PC-9 (cell line): ENCODE results near the gene TGM6. TPM values are rescaled to one million over a fixed set of nuclear protein-coding genes. Genes with fewer than 3 reads are reported as not detected.

Experiments
- BruUV-seq: library from RNA; stranded (reverse); fragments of 400-500 nt; replicated peaks from 2 replicates; lab custom pipeline; 2021; lab: Mats Ljungman, UMichigan
- CTCF ChIA-PET: fragments of 300-600 bp; sonication (Branson Sonifier 250); formaldehyde crosslinking; loops from one replicate; lab custom pipeline; 2022; ENCODE audit warnings: antibody characterized with exemption; lab: Charles Lee
- POLR2A ChIA-PET: fragments of 300-600 bp; sonication (Branson Sonifier 250); formaldehyde crosslinking; loops from one replicate; lab custom pipeline; 2022; ENCODE audit warnings: antibody characterized with exemption; ENCODE audit not compliant: unreplicated experiment; lab: Charles Lee
- DNase-seq, 2 experiments: peaks; one replicate each; pipeline versions ENCODE4 v3.0.0 to v3.0.0-alpha.2; 2015 to 2022; ENCODE audit warnings: mixed read lengths in 1 of 2
- H2AFZ ChIP-seq: fragments of 200-600 bp; sonication (generic); 2 replicates; pipeline ENCODE4 v1.8.1; 2017; ENCODE audit warnings: antibody characterized with exemption
- H3F3A ChIP-seq: fragments of 200-600 bp; sonication (generic); 2 replicates; pipeline ENCODE4 v1.8.1; 2017; ENCODE audit warnings: antibody characterized with exemption, mild to moderate bottlenecking, low read depth; ENCODE audit not compliant: insufficient read depth
- H3K27ac ChIP-seq: fragments of 200-600 bp; sonication (generic); 2 replicates; pipeline ENCODE4 v1.6.1; 2016; ENCODE audit warnings: mixed run types
- H3K27me3 ChIP-seq: fragments of 200-600 bp; sonication (generic); 2 replicates; pipeline ENCODE4 v1.6.1; 2016; ENCODE audit warnings: low read depth, mixed run types; ENCODE audit not compliant: insufficient read depth
- H3K36me3 ChIP-seq: fragments of 200-600 bp; sonication (generic); 2 replicates; pipeline ENCODE4 v1.6.1; 2016; ENCODE audit warnings: low read depth, mixed run types
- H3K4me1 ChIP-seq: fragments of 200-600 bp; sonication (generic); replicated peaks from 2 replicates; pipeline ENCODE4 v1.6.1; 2016; ENCODE audit warnings: mixed run types; ENCODE audit not compliant: insufficient read depth
- H3K4me2 ChIP-seq: fragments of 200-600 bp; sonication (generic); 2 replicates; pipeline ENCODE4 v1.6.1; 2017; ENCODE audit warnings: mixed run types
- H3K4me3 ChIP-seq: fragments of 200-600 bp; sonication (generic); 2 replicates; pipeline ENCODE4 v1.6.1; 2016; ENCODE audit warnings: mixed run types
- H3K79me2 ChIP-seq: fragments of 200-600 bp; sonication (generic); 2 replicates; pipeline ENCODE4 v1.6.1; 2017; ENCODE audit warnings: low read depth, mixed run types
- H3K9me2 ChIP-seq: fragments of 200-600 bp; sonication (generic); 2 replicates; pipeline ENCODE4 v1.8.1; 2017; ENCODE audit warnings: mild to moderate bottlenecking; ENCODE audit not compliant: insufficient read depth
- H3K9me3 ChIP-seq: fragments of 200-600 bp; sonication (generic); 2 replicates; pipeline ENCODE4 v1.8.1; 2016; ENCODE audit warnings: low read depth; ENCODE audit not compliant: insufficient read depth
- H4K20me1 ChIP-seq: fragments of 200-600 bp; sonication (generic); 2 replicates; pipeline ENCODE4 v1.8.1; 2017; ENCODE audit not compliant: insufficient read depth
- EZH2 ChIP-seq: fragments of 200-600 bp; sonication (generic); IDR thresholded peaks from 2 replicates; pipeline ENCODE4 v1.8.0; 2017; ENCODE audit warnings: antibody characterized with exemption, low read depth
- intact Hi-C: fragments of 100-400 bp; cut with micrococcal nuclease; formaldehyde crosslinking; loops from one replicate; pipeline ENCODE4 v1.10.0; 2022; ENCODE audit not compliant: unreplicated experiment
- total RNA-seq: library from RNA; stranded (reverse); gene quantifications from 2 replicates; pipeline ENCODE4 v1.2.3, GENCODE V29; 2021
- TF ChIP-seq, protein P1 (sequence below): fragments of 200-600 bp; sonication (generic); conservative IDR thresholded peaks from 2 replicates; pipeline ENCODE4 v1.6.1; 2017; ENCODE audit warnings: mixed run types, antibody characterized with exemption, mild to moderate bottlenecking, moderate library complexity

Gene TGM6
- total RNA-seq, 1 experiment from 2014 or later = not detected

GRCh38 chr20:2385026-2385425, 4.3 kb downstream of the TGM6 start:
- no peaks in the 10 kb centered on the region for H3K9me2 ChIP-seq
- ChIA-PET CTCF (no interaction called here), POLR2A (no interaction called here)
- DNase-seq = no peak
- peaks cover 5% of the 10 kb centered on the region; the same call in 1 of the 2 replicates for H3K27me3 ChIP-seq
- peaks cover 9% of the 10 kb centered on the region; the same call in 1 of the 2 replicates for H3K4me1 ChIP-seq
- H3K79me2 ChIP-seq = no peaks in the 10 kb centered on the region
- no peak overlapping the region for H2AFZ ChIP-seq
- no peak overlapping the region for H3K4me3 ChIP-seq
- no TSS peak for BruUV-seq
- H3K4me2 ChIP-seq = no peak overlapping the region
- no peak for TF ChIP-seq EZH2
- TF ChIP-seq, protein P1, sequence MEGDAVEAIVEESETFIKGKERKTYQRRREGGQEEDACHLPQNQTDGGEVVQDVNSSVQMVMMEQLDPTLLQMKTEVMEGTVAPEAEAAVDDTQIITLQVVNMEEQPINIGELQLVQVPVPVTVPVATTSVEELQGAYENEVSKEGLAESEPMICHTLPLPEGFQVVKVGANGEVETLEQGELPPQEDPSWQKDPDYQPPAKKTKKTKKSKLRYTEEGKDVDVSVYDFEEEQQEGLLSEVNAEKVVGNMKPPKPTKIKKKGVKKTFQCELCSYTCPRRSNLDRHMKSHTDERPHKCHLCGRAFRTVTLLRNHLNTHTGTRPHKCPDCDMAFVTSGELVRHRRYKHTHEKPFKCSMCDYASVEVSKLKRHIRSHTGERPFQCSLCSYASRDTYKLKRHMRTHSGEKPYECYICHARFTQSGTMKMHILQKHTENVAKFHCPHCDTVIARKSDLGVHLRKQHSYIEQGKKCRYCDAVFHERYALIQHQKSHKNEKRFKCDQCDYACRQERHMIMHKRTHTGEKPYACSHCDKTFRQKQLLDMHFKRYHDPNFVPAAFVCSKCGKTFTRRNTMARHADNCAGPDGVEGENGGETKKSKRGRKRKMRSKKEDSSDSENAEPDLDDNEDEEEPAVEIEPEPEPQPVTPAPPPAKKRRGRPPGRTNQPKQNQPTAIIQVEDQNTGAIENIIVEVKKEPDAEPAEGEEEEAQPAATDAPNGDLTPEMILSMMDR = no peak
- H4K20me1 ChIP-seq = no peaks in the 10 kb centered on the region
- H3K36me3 ChIP-seq = no peaks in the 10 kb centered on the region
- peaks cover 12% of the 10 kb centered on the region for H3K9me3 ChIP-seq
- H3K27ac ChIP-seq = no peak overlapping the region
- no peaks in the 10 kb centered on the region for H3F3A ChIP-seq
- intact Hi-C loops = no loop called here

GRCh38 chr20:2385496-2385895, 4.8 kb downstream of the TGM6 start:
- no peaks in the 10 kb centered on the region for H3K36me3 ChIP-seq
- H3K9me3 ChIP-seq = peaks cover 12% of the 10 kb centered on the region
- peaks cover 9% of the 10 kb centered on the region; the same call in 1 of the 2 replicates for H3K27me3 ChIP-seq
- no peaks in the 10 kb centered on the region for H3K79me2 ChIP-seq
- no peaks in the 10 kb centered on the region for H3F3A ChIP-seq
- H3K27ac ChIP-seq = no peak overlapping the region
- intact Hi-C loops = no loop called here
- H3K4me1 ChIP-seq = peaks cover 9% of the 10 kb centered on the region; the same call in 1 of the 2 replicates
- H3K9me2 ChIP-seq = no peaks in the 10 kb centered on the region
- H2AFZ ChIP-seq = no peak overlapping the region
- DNase-seq = no peak
- no peaks in the 10 kb centered on the region for H4K20me1 ChIP-seq
- TF ChIP-seq, protein P1 = no peak
- no peak for TF ChIP-seq EZH2
- no peak overlapping the region for H3K4me3 ChIP-seq
- ChIA-PET POLR2A (no interaction called here), CTCF (interaction anchor here (0.6 kb wide), 1 partner anchor 23 kb away, joined by 4 read pairs; no protein-coding TSS in a partner anchor)
- BruUV-seq = no TSS peak
- no peak overlapping the region for H3K4me2 ChIP-seq

DNA sequence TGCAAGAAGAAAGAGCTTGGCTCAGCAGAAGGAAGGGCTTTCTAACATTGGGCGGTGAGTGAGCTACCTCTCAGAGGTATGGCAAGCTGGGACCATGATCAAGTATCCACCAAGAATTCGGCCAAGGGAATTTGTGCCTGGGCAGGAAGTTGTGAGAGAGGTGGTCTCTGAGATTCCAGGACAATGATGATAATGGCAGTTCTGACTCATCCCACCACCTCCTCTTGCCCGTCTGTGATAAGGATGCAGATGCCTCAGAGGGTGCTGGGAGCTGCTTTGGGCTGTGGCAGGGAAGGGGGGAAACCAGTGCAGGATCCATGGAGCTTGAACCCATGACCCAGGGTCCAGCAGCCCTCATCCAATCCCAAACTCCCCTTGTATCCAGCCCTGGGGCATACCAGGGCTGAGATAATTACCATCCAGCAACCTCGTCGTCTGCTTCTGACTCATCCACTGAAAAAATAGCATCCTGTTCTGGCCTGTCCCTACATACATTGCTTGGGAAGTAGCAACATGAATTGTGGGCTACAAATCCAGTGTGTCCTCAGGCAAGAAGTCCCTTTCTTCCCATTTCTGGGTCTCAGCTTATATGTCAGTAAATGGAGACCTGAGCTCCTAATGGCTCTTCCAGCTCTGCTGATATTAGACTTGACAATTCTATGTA, 5.9 kb downstream of the TGM6 start:
- Histone ChIP-seq H3K27ac (no peak overlapping the region), H3K9me2 (no peaks in the 10 kb centered on the region), H3K9me3 (peaks cover 12% of the 10 kb centered on the region), H2AFZ (no peak overlapping the region), H3K27me3 (peaks cover 15% of the 10 kb centered on the region; the same call in 1 of the 2 replicates), H3K36me3 (no peaks in the 10 kb centered on the region), H3F3A (no peaks in the 10 kb centered on the region), H4K20me1 (no peaks in the 10 kb centered on the region), H3K4me1 (peaks cover 9% of the 10 kb centered on the region; the same call in 1 of the 2 replicates), H3K4me2 (no peak overlapping the region), H3K79me2 (no peaks in the 10 kb centered on the region), H3K4me3 (no peak overlapping the region)
- BruUV-seq = no TSS peak
- CTCF ChIA-PET = no interaction called here
- POLR2A ChIA-PET = no interaction called here
- DNase-seq = no peak
- no peak for TF ChIP-seq EZH2
- TF ChIP-seq, protein P1 = no peak
- intact Hi-C loops = no loop called here
